Measurements from ENCODE around the gene STOML1.
A peak's percentile ranks its signal among the peaks of the same experiment; 100 is the strongest.
"Not testable (repeated sequence)": the region's sequence is repeated elsewhere in the genome, so short reads cannot be mapped to it uniquely, and the experiment has no call there.

STOML1 gene

DNA sequence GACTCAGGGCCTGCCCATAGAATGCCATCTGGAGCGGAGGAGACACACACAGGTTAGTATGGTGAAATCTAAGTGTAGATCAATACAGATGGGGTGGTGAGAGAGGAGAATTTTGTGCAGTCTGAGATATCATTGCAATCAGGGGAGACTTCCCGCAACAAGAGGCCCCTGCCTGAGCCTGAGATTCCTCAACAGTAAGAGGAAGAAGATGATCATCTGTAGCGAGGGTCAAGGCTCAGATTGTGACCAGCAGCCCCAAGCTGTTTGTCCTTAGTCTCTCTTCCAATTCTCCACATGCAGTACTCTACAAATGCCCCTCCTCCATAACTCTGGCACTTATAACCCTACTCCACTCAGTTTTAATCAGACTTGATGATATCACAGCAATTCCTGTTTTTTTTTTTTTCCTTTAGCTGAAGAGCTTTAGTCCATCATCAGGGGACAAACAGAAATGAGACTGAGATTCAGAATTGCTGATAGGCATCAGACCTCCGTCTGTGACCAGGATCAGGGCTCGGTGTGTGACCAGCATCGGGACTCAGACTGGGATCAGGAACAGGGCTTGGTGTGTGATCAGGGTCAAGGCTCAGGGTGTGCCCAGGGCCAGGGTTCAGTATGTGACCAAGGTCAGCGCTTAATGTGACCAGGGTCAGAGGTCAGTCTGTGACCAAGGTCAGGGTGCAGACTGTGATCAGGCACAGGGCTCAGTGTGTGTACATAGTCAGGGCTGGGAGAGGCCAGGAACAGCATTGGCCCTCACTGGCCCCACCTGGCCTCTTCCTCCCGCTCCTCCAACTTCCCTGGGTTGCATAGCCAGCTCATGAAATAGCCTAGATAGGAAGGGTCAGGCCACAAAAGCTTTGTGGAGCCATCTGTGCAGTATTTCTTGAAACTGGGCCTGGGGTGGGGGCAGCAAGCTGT lies 51.8 kb downstream of the STOML1 start:
- in situ Hi-C loops (cut with HindIII; ENCODE audit: low pct_ligation_motif_present, low pct_unique_long_range_greater_than_20kb, low sequenced_read_pairs) = no loop called here

DNA sequence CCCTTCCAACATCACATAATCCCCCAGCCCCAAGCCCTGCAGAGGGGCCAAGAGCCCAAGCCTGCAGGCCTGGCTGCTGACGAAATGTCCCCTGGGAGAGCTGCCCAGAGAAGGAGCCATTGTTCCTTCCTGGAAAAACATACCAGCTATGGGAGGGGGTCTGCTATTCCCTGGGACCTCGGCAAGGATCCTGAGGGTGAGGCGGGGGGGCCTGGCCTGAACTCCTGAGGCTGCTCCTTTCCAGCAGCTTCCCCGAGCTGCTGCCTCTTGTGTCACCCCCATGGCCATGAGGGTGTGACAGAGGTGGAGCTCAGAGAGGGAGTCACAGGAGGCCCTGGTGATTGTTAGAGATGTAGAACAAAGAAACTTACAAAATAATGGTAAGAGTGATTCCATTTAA lies 53.0 kb downstream of the STOML1 start:
- in situ Hi-C loops (cut with HindIII; ENCODE audit: low pct_ligation_motif_present, low pct_unique_long_range_greater_than_20kb, low sequenced_read_pairs) = no loop called here
- no peak for DNase-seq

More for the DNA sequence above, 51.8 kb downstream of the STOML1 start:
- DNase-seq = no peak

DNA sequence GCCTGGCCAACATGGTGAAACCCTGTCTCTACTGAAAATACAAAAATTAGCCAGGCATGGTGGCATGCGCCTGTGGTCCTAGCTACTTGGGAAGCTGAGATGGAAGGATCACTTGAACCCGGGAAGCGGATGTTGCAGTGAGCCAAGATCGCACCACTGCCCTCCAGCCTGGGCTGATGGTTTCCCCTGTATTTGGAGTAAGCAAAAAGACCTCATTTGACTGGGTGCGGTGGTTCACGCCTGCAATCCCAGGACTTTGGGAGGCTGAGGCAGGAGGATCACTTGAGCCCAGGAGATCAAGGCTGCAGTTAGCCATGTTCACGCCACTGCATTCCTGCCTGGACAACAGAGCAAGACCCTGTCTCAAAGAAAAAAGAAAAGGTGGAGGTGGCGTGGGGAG lies 53.6 kb downstream of the STOML1 start:
- DNase-seq; in situ Hi-C loops (cut with HindIII; ENCODE audit: low pct_ligation_motif_present, low pct_unique_long_range_greater_than_20kb, low sequenced_read_pairs): not testable (repeated sequence)

DNA sequence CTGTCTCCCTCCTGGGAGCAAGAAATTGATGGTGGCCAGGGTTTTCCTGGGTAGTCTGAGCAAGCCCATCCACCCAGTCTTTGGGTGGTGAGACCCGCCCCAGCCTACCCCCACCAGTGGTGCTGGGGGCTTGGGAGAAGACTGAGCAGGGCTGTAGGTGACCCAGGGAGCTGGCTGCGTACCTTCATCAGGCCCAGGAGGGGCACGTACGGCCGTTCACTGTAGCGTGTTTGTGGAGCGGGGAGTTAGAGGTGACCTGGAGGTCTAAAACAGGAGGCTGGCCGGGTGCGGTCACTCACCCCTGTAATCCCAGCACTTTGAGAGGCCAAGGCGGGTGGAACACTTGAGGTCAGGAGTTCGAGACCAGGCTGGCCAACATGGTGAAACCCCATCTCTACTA lies 54.4 kb downstream of the STOML1 start:
- no peak for DNase-seq
- in situ Hi-C loops (cut with HindIII; ENCODE audit: low pct_ligation_motif_present, low pct_unique_long_range_greater_than_20kb, low sequenced_read_pairs) = no loop called here

DNA sequence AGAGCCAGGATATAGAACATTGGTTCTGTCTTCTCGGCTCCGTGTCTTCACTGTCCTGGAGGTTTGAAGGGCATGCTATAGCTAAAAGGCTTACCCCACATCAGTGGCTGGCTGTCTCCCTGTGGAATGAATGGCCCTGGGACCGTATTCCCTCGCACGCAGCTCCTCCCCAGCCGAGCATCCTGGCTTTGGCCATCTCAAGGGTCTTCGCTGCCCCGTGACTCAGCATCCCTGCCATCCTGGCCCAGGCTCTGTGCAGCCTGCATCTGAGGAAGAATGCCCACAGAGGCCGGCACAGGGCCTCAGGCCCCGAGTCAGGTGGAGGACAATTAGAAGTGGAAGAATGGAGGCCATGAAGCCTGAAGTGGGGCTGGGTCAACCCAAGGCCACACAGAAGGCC lies 54.8 kb downstream of the STOML1 start:
- no peak for DNase-seq
- in situ Hi-C loops (cut with HindIII; ENCODE audit: low pct_ligation_motif_present, low pct_unique_long_range_greater_than_20kb, low sequenced_read_pairs) = no loop called here

GRCh38 chr15:73936588-73937290 lies 55.4 kb downstream of the STOML1 start:
- DNase-seq = no peak
- in situ Hi-C loops (cut with HindIII; ENCODE audit: low pct_ligation_motif_present, low pct_unique_long_range_greater_than_20kb, low sequenced_read_pairs) = no loop called here

DNA sequence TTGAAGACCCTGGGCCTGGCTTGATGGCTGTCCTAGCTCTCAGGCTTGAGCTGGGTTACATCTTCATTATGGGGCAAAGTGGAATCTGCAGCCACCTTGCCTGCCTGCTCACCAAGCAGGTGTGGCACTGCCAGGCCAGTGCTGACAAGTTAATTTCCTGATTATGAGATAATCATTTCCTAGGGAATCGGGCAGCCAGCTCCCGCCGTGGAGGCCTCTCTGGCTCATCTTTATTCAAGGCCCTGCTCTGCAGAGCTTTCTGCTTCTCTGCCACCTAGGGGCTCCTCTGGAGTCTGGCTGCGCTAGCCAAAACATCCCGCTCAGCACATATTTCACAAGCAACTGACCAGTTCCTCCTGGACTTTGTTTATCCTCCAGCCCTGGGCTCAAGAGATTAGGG lies 55.9 kb downstream of the STOML1 start:
- peak; percentile 22 for DNase-seq
- in situ Hi-C loops (cut with HindIII; ENCODE audit: low pct_ligation_motif_present, low pct_unique_long_range_greater_than_20kb, low sequenced_read_pairs) = no loop called here

DNA sequence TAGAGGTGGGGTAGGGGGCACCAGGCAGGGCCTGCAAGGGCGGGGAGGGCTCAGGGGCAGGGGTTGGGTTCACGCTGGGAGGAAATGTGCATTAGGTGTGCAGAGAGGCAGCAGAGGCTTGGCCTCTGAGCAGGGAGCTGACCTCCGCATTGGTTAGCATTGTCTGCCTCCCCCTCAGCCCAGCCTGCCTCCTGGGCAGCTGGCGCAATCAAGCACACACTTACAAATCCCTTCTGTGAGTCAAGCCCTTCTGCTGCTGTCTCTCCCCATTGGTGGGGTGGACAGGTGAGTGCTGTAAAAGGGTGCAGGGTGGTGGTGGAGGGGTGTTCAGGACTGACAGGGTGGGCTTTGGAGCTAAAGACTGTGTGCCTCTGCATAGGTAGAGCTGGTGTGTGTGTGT lies 56.5 kb downstream of the STOML1 start:
- in situ Hi-C loops (cut with HindIII; ENCODE audit: low pct_ligation_motif_present, low pct_unique_long_range_greater_than_20kb, low sequenced_read_pairs) = no loop called here

GRCh38 chr15:73934281-73934680 lies 57.8 kb downstream of the STOML1 start:
- no peak for DNase-seq
- in situ Hi-C loops (cut with HindIII; ENCODE audit: low pct_ligation_motif_present, low pct_unique_long_range_greater_than_20kb, low sequenced_read_pairs) = no loop called here

More for the DNA sequence above, 56.5 kb downstream of the STOML1 start:
- DNase-seq = no peak

- no peak for DNase-seq
- in situ Hi-C loops (cut with HindIII; ENCODE audit: low pct_ligation_motif_present, low pct_unique_long_range_greater_than_20kb, low sequenced_read_pairs) = no loop called here
These were observed 59.5 kb downstream of the STOML1 start for GRCh38 chr15:73932381-73933191.

- in situ Hi-C loops (cut with HindIII; ENCODE audit: low pct_ligation_motif_present, low pct_unique_long_range_greater_than_20kb, low sequenced_read_pairs) = no loop called here
- no peak for DNase-seq
These were observed 60.7 kb downstream of the STOML1 start for GRCh38 chr15:73931441-73931840.

- in situ Hi-C loops (cut with HindIII; ENCODE audit: low pct_ligation_motif_present, low pct_unique_long_range_greater_than_20kb, low sequenced_read_pairs) = no loop called here
These were observed 61.3 kb downstream of the STOML1 start for GRCh38 chr15:73930790-73931281.

GRCh38 chr15:73930371-73930770 lies 61.7 kb downstream of the STOML1 start:
- no peak for DNase-seq
- in situ Hi-C loops (cut with HindIII; ENCODE audit: low pct_ligation_motif_present, low pct_unique_long_range_greater_than_20kb, low sequenced_read_pairs) = no loop called here

More at GRCh38 chr15:73930790-73931281, 61.3 kb downstream of the STOML1 start:
- no peak for DNase-seq

GRCh38 chr15:73928971-73929627 lies 63.0 kb downstream of the STOML1 start:
- in situ Hi-C loops (cut with HindIII; ENCODE audit: low pct_ligation_motif_present, low pct_unique_long_range_greater_than_20kb, low sequenced_read_pairs) = no loop called here
- DNase-seq = no peak

Data from ACHN (cell line).